Upper lobe of left lung (tissue), 6 donors: ENCODE data around the gene ALDH5A1. TPM values are rescaled to one million over a fixed set of nuclear protein-coding genes. Genes with fewer than 3 reads are reported as not detected.
"Not testable (repeated sequence)": the region's sequence is repeated elsewhere in the genome, so short reads cannot be mapped to it uniquely, and the experiment has no call there.

Experiments
- ATAC-seq, 2 donors: fragments of 200-7000 bp; cut with Tn5 transposase; one replicate each; pipeline ENCODE4 v1.9.1; 2022; ENCODE audit warnings: mild to moderate bottlenecking in 2 of 2, moderate library complexity in 2 of 2; ENCODE audit not compliant: low FRiP score in 2 of 2
- DNase-seq, 2 donors: peaks; one replicate each; pipeline ENCODE4 v3.0.0-alpha.2; 2019 to 2020
- H3K27ac ChIP-seq, 4 donors: fragments of 200-600 bp; sonication (generic); one replicate each; pipeline ENCODE4 v1.5.1; 2016 to 2019
- H3K27me3 ChIP-seq, 4 donors: fragments of 200-600 bp; sonication (generic); one replicate each; pipeline ENCODE4 v1.5.1; 2017 to 2019
- H3K36me3 ChIP-seq, 4 donors: fragments of 200-600 bp; sonication (generic); one replicate each; pipeline ENCODE4 v1.5.1; 2016 to 2019
- H3K4me1 ChIP-seq, 4 donors: fragments of 200-600 bp; sonication (generic); one replicate each; pipeline ENCODE4 v1.5.1; 2018 to 2019
- H3K4me3 ChIP-seq, 4 donors: fragments of 200-600 bp; sonication (generic); one replicate each; pipeline ENCODE4 v1.5.1; 2017 to 2019; ENCODE audit warnings: mild to moderate bottlenecking in 2 of 4, moderate library complexity in 1 of 4
- H3K9me3 ChIP-seq, 4 donors: fragments of 200-600 bp; sonication (generic); one replicate each; pipeline ENCODE4 v1.5.1; 2018 to 2019
- EP300 ChIP-seq, 4 donors: sonication (generic); formaldehyde crosslinking; IDR thresholded peaks; one replicate each; pipeline ENCODE4 v1.5.1; 2017; ENCODE audit warnings: antibody characterized with exemption in 4 of 4, control low read depth in 2 of 4
- POLR2A ChIP-seq, 4 donors: fragments of 450-650 bp; IDR thresholded peaks; one replicate each; pipeline ENCODE4 v1.5.1; 2016 to 2017; ENCODE audit warnings: antibody characterized with exemption in 4 of 4, mild to moderate bottlenecking in 2 of 4
- POLR2AphosphoS5 ChIP-seq, 2 donors: sonication (generic); formaldehyde crosslinking; IDR thresholded peaks; one replicate each; pipeline ENCODE4 v1.5.1; 2017; ENCODE audit warnings: antibody characterized with exemption in 2 of 2
- WGBS, 2 donors: methylation state at CpG; one replicate each; pipeline ENCODE4 v1.1.5; 2017 to 2018; 5-methylcytosine and 5-hydroxymethylcytosine counted together
- total RNA-seq, 6 donors: library from RNA; depleted of rRNA in 4 of 6; stranded (reverse); fragments of >200 nt in 4 of 6; gene quantifications; one replicate each; pipeline versions ENCODE4 v1.1.0 to v1.2.1, GENCODE V29; 2016 to 2021
- TF ChIP-seq, protein P1 (sequence below), 6 experiments: fragments of 450-650 bp in 4 of 6; fragments of 200-600 bp in 2 of 6; sonication (generic) in 2 of 6; IDR thresholded peaks; one replicate each; pipeline ENCODE4 v1.5.1; 2016 to 2019; ENCODE audit warnings: antibody characterized with exemption in 6 of 6
- donor health status: DM: no; HTN: no; CAD: no; lungs with moderate emphysema.
- donor health status: DM: no; HTN: yes; CAD: no; lungs with severe emphysema.

Gene ALDH5A1
- total RNA-seq, 6 donors from 2014 or later, result 7.3 to 21.1 (median 12.4) TPM

DNA sequence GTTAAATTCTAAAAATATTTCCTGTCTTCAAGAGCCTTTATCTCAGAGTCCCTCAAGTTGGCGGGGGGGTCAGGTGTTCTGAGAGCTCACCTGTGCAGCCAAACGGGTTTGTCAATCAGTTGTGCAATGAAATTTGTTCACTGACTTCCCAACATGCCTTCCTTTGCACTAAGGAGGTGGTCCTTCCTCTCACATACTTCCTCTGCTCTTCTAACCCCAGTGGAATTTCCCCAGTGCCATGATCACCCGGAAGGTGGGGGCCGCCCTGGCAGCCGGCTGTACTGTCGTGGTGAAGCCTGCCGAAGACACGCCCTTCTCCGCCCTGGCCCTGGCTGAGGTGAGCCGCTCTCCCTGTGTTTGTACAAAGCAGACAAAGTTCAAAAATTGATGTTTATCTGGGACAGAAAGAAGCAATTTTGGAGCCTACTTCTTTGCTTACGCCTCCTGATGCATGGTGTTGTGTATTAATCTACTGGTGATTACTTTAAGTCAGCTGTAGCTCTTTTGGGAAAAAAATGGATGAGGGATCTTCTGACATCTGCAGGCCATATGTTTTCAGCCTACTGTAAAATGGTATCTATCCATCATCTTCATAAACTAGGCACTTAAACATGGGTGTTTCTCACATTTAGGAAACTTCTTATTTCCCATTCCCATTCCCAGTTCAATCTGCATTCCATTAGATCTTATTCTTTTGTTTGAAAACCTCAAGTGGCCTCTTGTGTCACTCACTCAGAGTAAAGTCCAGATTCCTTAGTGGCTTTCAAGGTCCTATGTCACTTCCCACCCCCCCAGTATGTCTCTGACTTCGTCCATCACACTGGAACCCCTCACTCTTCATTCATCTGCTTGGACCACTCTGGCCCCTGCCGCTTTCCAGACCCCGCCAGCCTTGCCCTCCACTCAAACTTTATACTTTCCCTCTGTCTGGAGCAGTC is 10.1 kb downstream of the ALDH5A1 start:
- Histone ChIP-seq H3K27me3 (no peaks in the 10 kb centered on the region), H3K27ac (peak overlapping the region; percentile 30 to 69 (median 59)), H3K4me3 (no peak overlapping the region), H3K9me3 (no peaks in the 10 kb centered on the region), H3K36me3 (no peaks in the 10 kb centered on the region), H3K4me1 (peaks cover 0 to 3% (median 0%) of the 10 kb centered on the region in 4 donors)
- TF ChIP-seq POLR2AphosphoS5 (IDR thresholded peaks at IDR 0.05) (no peak), EP300 (IDR thresholded peaks at IDR 0.05) (peak in 1 of 4 donors; percentile 45), POLR2A (IDR thresholded peaks at IDR 0.05) (peak in 1 of 4 donors; percentile 12)
- ATAC-seq, result peak; percentile 76 to 94
- WGBS, 2 donors, result 72 to 77% methylated on average over 14 of the region's 14 CpGs
- peak; percentile 86 to 89 for DNase-seq

DNA sequence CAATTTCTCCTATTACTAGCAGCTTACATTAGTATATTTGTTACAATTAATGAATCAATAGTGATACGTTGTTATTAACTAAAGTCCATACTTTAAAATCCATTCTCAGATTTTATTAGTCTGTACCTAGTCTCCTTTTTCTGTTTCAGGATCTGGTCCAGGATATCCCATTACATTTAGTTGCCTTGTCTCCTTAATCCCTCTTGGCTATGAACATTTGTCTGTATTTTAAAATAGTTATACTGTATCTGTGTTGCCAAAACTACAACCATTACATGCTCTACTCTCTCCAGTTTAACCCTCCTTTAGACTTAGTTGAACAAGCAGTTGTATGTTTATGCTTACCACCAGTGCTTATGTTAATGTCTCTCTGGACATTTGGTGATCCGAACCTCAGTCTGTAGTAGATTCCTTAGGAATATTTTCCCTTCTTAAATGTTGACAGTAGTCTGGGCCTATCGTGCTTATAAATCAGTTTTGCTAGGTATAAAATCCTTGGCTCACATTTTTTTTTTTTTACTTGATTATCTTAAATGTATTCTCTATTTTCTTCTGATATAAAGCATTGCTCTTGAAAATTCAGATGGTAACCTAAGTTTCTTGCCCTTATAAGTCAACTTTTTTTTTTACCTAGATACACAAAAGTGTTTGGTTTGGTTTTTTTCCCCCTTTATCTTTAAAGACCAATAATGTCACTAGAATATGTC is 12.2 kb downstream of the ALDH5A1 start:
- H3K27me3 ChIP-seq, result no peaks in the 10 kb centered on the region
- TF ChIP-seq EP300 (IDR thresholded peaks at IDR 0.05) (no peak), POLR2A (IDR thresholded peaks at IDR 0.05) (no peak), POLR2AphosphoS5 (IDR thresholded peaks at IDR 0.05) (no peak)
- TF ChIP-seq, protein P1, sequence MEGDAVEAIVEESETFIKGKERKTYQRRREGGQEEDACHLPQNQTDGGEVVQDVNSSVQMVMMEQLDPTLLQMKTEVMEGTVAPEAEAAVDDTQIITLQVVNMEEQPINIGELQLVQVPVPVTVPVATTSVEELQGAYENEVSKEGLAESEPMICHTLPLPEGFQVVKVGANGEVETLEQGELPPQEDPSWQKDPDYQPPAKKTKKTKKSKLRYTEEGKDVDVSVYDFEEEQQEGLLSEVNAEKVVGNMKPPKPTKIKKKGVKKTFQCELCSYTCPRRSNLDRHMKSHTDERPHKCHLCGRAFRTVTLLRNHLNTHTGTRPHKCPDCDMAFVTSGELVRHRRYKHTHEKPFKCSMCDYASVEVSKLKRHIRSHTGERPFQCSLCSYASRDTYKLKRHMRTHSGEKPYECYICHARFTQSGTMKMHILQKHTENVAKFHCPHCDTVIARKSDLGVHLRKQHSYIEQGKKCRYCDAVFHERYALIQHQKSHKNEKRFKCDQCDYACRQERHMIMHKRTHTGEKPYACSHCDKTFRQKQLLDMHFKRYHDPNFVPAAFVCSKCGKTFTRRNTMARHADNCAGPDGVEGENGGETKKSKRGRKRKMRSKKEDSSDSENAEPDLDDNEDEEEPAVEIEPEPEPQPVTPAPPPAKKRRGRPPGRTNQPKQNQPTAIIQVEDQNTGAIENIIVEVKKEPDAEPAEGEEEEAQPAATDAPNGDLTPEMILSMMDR (IDR thresholded peaks at IDR 0.05), result no peak
- peaks cover 0 to 3% (median 0%) of the 10 kb centered on the region in 4 donors for H3K4me1 ChIP-seq
- H3K9me3 ChIP-seq, result no peaks in the 10 kb centered on the region
- no peak for DNase-seq
- H3K27ac ChIP-seq, result no peak overlapping the region
- no peak overlapping the region for H3K4me3 ChIP-seq
- ATAC-seq, result no peak
- no peaks in the 10 kb centered on the region for H3K36me3 ChIP-seq
- 96 to 97% methylated on average over 3 of the region's 3 CpGs for WGBS, 2 donors

DNA sequence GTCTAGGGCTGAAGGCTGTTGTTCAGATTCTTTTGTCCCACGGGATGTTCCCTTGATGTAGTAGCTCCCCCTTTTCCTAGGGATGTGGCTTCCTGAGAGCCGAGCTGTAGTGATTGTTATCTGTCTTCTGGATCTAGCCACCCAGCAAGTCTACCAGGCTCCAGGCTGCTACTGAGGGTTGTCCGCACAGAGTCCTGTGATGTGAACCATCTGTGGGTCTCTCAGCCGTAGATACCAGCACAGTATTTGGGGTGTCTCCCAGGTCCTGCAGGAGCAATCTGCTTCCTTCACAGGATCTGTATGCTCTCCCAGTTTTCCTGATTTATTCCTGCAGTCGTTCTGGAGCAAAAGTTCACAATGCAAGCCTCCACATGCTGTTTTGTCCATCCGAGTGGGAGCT is 17.2 kb downstream of the ALDH5A1 start:
- H3K27me3 ChIP-seq, H3K9me3 ChIP-seq, H3K4me1 ChIP-seq, H3K4me3 ChIP-seq, DNase-seq, H3K36me3 ChIP-seq, H3K27ac ChIP-seq, ATAC-seq: not testable (repeated sequence)
- WGBS, 2 donors, result 62 to 72% methylated on average over 6 of the region's 6 CpGs

DNA sequence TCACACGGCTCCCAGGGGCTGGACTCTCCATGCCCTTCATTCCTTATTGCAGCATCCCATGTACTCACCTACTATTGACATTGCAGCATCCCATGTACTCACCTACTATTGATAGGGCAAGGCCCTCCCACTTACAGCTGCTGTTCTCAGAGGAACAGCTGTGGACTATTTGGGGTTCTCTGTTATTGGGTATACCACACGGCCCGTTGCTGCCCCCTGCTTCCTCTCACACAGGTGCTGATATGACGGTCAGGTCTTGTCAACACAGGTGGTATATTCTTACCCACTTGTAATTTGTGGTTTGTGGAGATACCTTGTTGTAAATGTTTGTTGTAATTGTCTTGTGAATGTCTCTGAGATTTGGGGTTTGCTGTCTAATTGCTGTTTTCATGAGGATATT is 18.8 kb downstream of the ALDH5A1 start:
- ATAC-seq (no peak), DNase-seq (no peak)
- WGBS, 2 donors, result 95 to 98% methylated on average over 4 of the region's 4 CpGs
- TF ChIP-seq POLR2AphosphoS5 (IDR thresholded peaks at IDR 0.05), result no peak
- no peak for TF ChIP-seq EP300 (IDR thresholded peaks at IDR 0.05)
- TF ChIP-seq, protein P1 (IDR thresholded peaks at IDR 0.05), result no peak
- no peak for TF ChIP-seq POLR2A (IDR thresholded peaks at IDR 0.05)
- H3K9me3 ChIP-seq, result no peaks in the 10 kb centered on the region
- H3K27ac ChIP-seq, result no peak overlapping the region
- H3K4me3 ChIP-seq, result no peak overlapping the region
- no peaks in the 10 kb centered on the region for H3K27me3 ChIP-seq
- H3K4me1 ChIP-seq, result peaks cover 0 to 6% (median 0%) of the 10 kb centered on the region in 4 donors
- H3K36me3 ChIP-seq, result peaks cover 0 to 5% (median 3%) of the 10 kb centered on the region in 4 donors

DNA sequence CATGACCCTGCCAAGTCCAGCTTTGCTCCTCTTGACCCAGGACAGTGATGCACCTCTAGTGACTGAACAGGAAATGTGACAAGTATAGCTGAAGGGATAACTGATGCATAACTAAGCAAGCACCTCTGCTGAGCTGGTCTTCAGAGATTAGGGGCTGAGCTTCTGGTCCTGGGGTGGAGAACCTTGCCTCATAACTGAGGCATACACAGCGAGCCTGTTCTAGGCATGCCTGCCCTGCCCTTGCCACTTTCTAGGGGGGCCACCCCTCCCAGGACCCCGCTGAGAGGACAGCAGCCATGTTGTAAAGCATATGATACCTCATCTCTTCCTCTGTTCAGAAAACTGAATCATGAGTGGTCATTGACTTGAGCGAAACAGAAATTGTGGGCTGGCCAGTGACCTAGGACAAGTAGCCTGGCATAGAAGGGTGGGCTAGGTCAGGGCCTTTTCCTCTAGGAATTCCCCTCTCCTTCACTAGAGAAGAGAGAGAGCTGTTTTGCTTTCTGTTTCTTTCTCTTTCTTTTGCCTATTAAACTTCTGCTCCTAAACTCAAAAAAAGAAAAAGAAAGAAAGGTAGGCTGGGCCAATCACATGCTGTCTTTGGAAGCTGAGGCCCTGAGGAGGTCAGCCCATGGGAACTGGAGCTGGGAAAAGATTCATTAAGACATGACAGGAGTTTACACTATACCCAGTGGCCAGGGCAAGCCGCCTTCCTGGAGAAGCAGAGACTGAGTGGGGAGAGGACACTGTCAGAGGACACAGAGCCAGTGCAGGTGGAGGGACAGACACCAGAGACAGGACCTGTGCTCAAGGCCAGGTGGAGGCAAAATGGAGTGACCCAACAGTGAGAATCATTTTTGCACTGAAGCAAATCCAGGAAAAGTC is 23.1 kb downstream of the ALDH5A1 start:
- no peak overlapping the region for H3K4me3 ChIP-seq
- ATAC-seq, result no peak
- peaks cover 0 to 6% (median 0%) of the 10 kb centered on the region in 4 donors for H3K4me1 ChIP-seq
- H3K9me3 ChIP-seq, result no peaks in the 10 kb centered on the region
- peaks cover 0 to 5% (median 3%) of the 10 kb centered on the region in 4 donors for H3K36me3 ChIP-seq
- peak overlapping the region in 1 of 4 donors; percentile 35 for H3K27ac ChIP-seq
- 70 to 76% methylated on average over 4 of the region's 4 CpGs for WGBS, 2 donors
- no peak for DNase-seq
- no peaks in the 10 kb centered on the region for H3K27me3 ChIP-seq
- TF ChIP-seq POLR2A (IDR thresholded peaks at IDR 0.05) (no peak), EP300 (IDR thresholded peaks at IDR 0.05) (no peak), POLR2AphosphoS5 (IDR thresholded peaks at IDR 0.05) (no peak)
- TF ChIP-seq, protein P1 (IDR thresholded peaks at IDR 0.05), result no peak
